MM.1S (cell line): ENCODE results near the gene CDH6.

ENCODE experiments used
- EZH2 ChIP-seq: fragments of 300-600 bp; sonication (generic); optimal IDR thresholded peaks from 2 replicates; pipeline ENCODE3; 2017; ENCODE audit warnings: low read depth, mild to moderate bottlenecking, antibody characterized with exemption, low read length, mixed read lengths
- EZH2phosphoT487 ChIP-seq: fragments of 300-600 bp; sonication (generic); IDR thresholded peaks from 2 replicates; pipeline ENCODE4 v1.6.1; 2018; ENCODE audit warnings: antibody characterized with exemption, low read length
- TF ChIP-seq, protein P1 (sequence below): fragments of 300-600 bp; sonication (generic); IDR thresholded peaks from 2 replicates; pipeline ENCODE4 v1.5.1; 2016; ENCODE audit warnings: antibody characterized with exemption, low read length, mixed read lengths

DNA sequence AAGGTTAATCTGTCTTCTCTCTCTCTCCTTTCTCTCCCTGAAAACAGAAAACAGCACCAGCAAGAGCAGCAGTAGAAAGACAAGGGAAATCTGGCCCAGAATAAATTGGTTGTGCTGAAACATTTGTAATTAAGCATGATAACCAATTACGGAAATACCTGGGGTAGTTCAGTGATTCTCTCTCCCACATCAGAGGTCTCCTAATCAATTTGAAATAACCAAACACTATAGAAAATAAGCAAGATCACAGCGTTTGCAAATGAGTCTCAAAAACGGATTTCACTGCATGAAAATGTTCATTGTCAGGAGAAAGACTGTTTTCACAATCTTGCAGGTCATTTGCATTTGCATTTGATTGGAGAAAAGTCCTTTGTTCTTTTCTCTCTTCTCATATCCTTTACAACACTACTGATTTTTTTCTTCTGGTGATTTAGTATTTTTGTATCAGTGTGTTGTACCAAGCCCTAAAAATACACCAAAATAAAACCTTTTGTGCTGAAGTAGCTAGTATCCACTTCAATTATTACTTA, 36.8 kb upstream of the CDH6 start:
- TF ChIP-seq, protein P1, sequence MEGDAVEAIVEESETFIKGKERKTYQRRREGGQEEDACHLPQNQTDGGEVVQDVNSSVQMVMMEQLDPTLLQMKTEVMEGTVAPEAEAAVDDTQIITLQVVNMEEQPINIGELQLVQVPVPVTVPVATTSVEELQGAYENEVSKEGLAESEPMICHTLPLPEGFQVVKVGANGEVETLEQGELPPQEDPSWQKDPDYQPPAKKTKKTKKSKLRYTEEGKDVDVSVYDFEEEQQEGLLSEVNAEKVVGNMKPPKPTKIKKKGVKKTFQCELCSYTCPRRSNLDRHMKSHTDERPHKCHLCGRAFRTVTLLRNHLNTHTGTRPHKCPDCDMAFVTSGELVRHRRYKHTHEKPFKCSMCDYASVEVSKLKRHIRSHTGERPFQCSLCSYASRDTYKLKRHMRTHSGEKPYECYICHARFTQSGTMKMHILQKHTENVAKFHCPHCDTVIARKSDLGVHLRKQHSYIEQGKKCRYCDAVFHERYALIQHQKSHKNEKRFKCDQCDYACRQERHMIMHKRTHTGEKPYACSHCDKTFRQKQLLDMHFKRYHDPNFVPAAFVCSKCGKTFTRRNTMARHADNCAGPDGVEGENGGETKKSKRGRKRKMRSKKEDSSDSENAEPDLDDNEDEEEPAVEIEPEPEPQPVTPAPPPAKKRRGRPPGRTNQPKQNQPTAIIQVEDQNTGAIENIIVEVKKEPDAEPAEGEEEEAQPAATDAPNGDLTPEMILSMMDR, result no peak
- no peak for TF ChIP-seq EZH2
- TF ChIP-seq EZH2phosphoT487, result no peak
